Panc1 (cell line): ENCODE data around the gene DRD2.

Experiments used
- POLR2AphosphoS5 ChIP-seq: IDR thresholded peaks from 2 replicates; pipeline ENCODE4 v1.6.1; 2012; ENCODE audit warnings: mild to moderate bottlenecking, low read depth, low read length, moderate library complexity
- TCF7L2 ChIP-seq: IDR thresholded peaks from 2 replicates; pipeline ENCODE4 v1.6.1; 2011; ENCODE audit warnings: mild to moderate bottlenecking, low read depth, low read length, inconsistent platforms
- TF ChIP-seq, protein P1 (sequence below): fragments of 450-650 bp; IDR thresholded peaks from 2 replicates; pipeline ENCODE4 v1.5.1; 2017; ENCODE audit warnings: mild to moderate bottlenecking
- TF ChIP-seq, protein P2 (sequence below), 2 experiments: IDR thresholded peaks; 2 replicates each; pipeline ENCODE4 v1.6.1; 2011 to 2012; ENCODE audit warnings: low read depth in 2 of 2, control low read depth in 1 of 2, low read length in 1 of 2, mild to moderate bottlenecking in 1 of 2, moderate library complexity in 1 of 2; ENCODE audit not compliant: insufficient read depth in 1 of 2

- TF ChIP-seq POLR2AphosphoS5 (no peak), TCF7L2 (no peak)
- TF ChIP-seq, protein P1, sequence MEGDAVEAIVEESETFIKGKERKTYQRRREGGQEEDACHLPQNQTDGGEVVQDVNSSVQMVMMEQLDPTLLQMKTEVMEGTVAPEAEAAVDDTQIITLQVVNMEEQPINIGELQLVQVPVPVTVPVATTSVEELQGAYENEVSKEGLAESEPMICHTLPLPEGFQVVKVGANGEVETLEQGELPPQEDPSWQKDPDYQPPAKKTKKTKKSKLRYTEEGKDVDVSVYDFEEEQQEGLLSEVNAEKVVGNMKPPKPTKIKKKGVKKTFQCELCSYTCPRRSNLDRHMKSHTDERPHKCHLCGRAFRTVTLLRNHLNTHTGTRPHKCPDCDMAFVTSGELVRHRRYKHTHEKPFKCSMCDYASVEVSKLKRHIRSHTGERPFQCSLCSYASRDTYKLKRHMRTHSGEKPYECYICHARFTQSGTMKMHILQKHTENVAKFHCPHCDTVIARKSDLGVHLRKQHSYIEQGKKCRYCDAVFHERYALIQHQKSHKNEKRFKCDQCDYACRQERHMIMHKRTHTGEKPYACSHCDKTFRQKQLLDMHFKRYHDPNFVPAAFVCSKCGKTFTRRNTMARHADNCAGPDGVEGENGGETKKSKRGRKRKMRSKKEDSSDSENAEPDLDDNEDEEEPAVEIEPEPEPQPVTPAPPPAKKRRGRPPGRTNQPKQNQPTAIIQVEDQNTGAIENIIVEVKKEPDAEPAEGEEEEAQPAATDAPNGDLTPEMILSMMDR = no peak
- TF ChIP-seq, protein P2, sequence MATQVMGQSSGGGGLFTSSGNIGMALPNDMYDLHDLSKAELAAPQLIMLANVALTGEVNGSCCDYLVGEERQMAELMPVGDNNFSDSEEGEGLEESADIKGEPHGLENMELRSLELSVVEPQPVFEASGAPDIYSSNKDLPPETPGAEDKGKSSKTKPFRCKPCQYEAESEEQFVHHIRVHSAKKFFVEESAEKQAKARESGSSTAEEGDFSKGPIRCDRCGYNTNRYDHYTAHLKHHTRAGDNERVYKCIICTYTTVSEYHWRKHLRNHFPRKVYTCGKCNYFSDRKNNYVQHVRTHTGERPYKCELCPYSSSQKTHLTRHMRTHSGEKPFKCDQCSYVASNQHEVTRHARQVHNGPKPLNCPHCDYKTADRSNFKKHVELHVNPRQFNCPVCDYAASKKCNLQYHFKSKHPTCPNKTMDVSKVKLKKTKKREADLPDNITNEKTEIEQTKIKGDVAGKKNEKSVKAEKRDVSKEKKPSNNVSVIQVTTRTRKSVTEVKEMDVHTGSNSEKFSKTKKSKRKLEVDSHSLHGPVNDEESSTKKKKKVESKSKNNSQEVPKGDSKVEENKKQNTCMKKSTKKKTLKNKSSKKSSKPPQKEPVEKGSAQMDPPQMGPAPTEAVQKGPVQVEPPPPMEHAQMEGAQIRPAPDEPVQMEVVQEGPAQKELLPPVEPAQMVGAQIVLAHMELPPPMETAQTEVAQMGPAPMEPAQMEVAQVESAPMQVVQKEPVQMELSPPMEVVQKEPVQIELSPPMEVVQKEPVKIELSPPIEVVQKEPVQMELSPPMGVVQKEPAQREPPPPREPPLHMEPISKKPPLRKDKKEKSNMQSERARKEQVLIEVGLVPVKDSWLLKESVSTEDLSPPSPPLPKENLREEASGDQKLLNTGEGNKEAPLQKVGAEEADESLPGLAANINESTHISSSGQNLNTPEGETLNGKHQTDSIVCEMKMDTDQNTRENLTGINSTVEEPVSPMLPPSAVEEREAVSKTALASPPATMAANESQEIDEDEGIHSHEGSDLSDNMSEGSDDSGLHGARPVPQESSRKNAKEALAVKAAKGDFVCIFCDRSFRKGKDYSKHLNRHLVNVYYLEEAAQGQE (IDR thresholded peaks at IDR 0.05; ENCODE audit: insufficient read depth in 1 of 2, low read depth in 2 of 2, low read length in 1 of 2) = no peak
Observed at GRCh38 chr11:113461639-113462038, 13.6 kb downstream of the DRD2 start.
